GM12878 (cell line): ENCODE data around the gene L3MBTL1. TPM values are rescaled to one million over a fixed set of nuclear protein-coding genes. Genes with fewer than 3 reads are reported as not detected.

ENCODE experiments used
- ATAC-seq: fragments of 200-7000 bp; cut with Tn5 transposase; 3 replicates; pipeline ENCODE4 v1.9.1; 2020; ENCODE audit warnings: mild to moderate bottlenecking, moderate library complexity
- BruUV-seq: library from RNA; stranded (reverse); fragments of 400-500 nt; replicated peaks from 2 replicates; lab custom pipeline; 2021; lab: Mats Ljungman, UMichigan
- CTCF ChIA-PET: fragments of 300-600 bp; sonication (Branson Sonifier 250); formaldehyde crosslinking; extraction: SDS; loops from one replicate; lab custom pipeline; 2021; ENCODE audit warnings: inconsistent platforms; lab: Yijun Ruan, JAX
- POLR2A ChIA-PET: fragments of 350-600 bp; formaldehyde crosslinking; extraction: SDS; loops from one replicate; lab custom pipeline; 2021; ENCODE audit warnings: inconsistent platforms; lab: Charles Lee
- RAD21 ChIA-PET: fragments of 300-600 bp; sonication (Branson Sonifier 250); formaldehyde crosslinking; loops from one replicate; lab custom pipeline; 2023; ENCODE audit warnings: antibody characterized with exemption; ENCODE audit not compliant: unreplicated experiment; lab: Charles Lee
- SMC1A ChIA-PET: fragments of 300-600 bp; sonication (Branson Sonifier 250); formaldehyde crosslinking; loops from one replicate; lab custom pipeline; 2023; ENCODE audit not compliant: unreplicated experiment, uncharacterized antibody; lab: Charles Lee
- DNase-seq: peaks from one replicate; pipeline ENCODE4 v3.0.0-alpha.2; 2011; ENCODE audit warnings: low read depth, low spot score
- FAIRE-seq: peaks from 3 replicates; lab custom pipeline; 2011; peaks lifted over from hg19 to GRCh38; lab: Jason Lieb, UNC
- H2AFZ ChIP-seq: 2 replicates; pipeline ENCODE4 v1.6.0; 2011; ENCODE audit warnings: low read depth, low read length, control low read depth; ENCODE audit not compliant: control insufficient read depth
- H3K27ac ChIP-seq: 2 replicates; pipeline ENCODE4 v1.5.1; 2011; ENCODE audit warnings: control low read depth; ENCODE audit not compliant: control insufficient read depth, insufficient read depth
- H3K27me3 ChIP-seq, 2 experiments: replicated peaks in 1 of 2; 2 replicates each; pipeline versions ENCODE4 v1.6.0 to v1.6.1; 2011; ENCODE audit warnings: low read length in 1 of 2; ENCODE audit not compliant: control insufficient read depth in 2 of 2, insufficient read depth in 2 of 2
- H3K36me3 ChIP-seq, 2 experiments: 2 replicates each; pipeline ENCODE4 v1.5.1; 2011; ENCODE audit warnings: low read length in 1 of 2; ENCODE audit not compliant: control insufficient read depth in 2 of 2, insufficient read depth in 2 of 2
- H3K4me1 ChIP-seq: 2 replicates; pipeline ENCODE4 v1.6.1; 2011; ENCODE audit warnings: mild to moderate bottlenecking, low read length, moderate library complexity, mixed read lengths; ENCODE audit not compliant: control insufficient read depth, insufficient read depth
- H3K4me2 ChIP-seq: 2 replicates; pipeline ENCODE4 v1.6.0; 2011; ENCODE audit warnings: control low read depth; ENCODE audit not compliant: control insufficient read depth, insufficient read depth
- H3K4me3 ChIP-seq: fragments of 200-600 bp; sonication (generic); 2 replicates; pipeline ENCODE4 v1.5.1; 2016
- H3K79me2 ChIP-seq: 2 replicates; pipeline ENCODE4 v1.6.0; 2011; ENCODE audit warnings: low read length; ENCODE audit not compliant: control insufficient read depth, insufficient read depth
- H3K9ac ChIP-seq: 2 replicates; pipeline ENCODE4 v1.8.0; 2011; ENCODE audit warnings: low read length, control low read depth, mixed read lengths; ENCODE audit not compliant: control insufficient read depth, insufficient read depth
- H3K9me3 ChIP-seq: replicated peaks from 3 replicates; pipeline ENCODE4 v1.5.1; 2011; ENCODE audit warnings: mild to moderate bottlenecking, low read length; ENCODE audit not compliant: control insufficient read depth, insufficient read depth
- H4K20me1 ChIP-seq: 2 replicates; pipeline ENCODE4 v1.6.0; 2011; ENCODE audit not compliant: control insufficient read depth, insufficient read depth
- E2F8 ChIP-seq: fragments of 450-650 bp; IDR thresholded peaks from 2 replicates; pipeline ENCODE4 v1.6.1; 2018; ENCODE audit warnings: mild to moderate bottlenecking, low read depth, moderate library complexity; ENCODE audit not compliant: partially characterized antibody
- E4F1 ChIP-seq: fragments of 450-650 bp; IDR thresholded peaks from 2 replicates; pipeline ENCODE4 v1.6.1; 2018; ENCODE audit warnings: borderline replicate concordance, mild to moderate bottlenecking; ENCODE audit not compliant: partially characterized antibody
- ESRRA ChIP-seq: IDR thresholded peaks from 2 replicates; pipeline ENCODE4 v1.6.1; 2012; ENCODE audit warnings: mild to moderate bottlenecking, low read length, improper control_type of control experiment
- EZH2 ChIP-seq: IDR thresholded peaks from 2 replicates; pipeline ENCODE4 v1.6.1; 2012; ENCODE audit warnings: low read depth, mild to moderate bottlenecking, control low read depth, inconsistent platforms, low read length, borderline replicate concordance; ENCODE audit not compliant: control insufficient read depth
- FOS ChIP-seq: IDR thresholded peaks from 3 replicates; pipeline ENCODE4 v1.6.1; 2011; ENCODE audit warnings: borderline replicate concordance; ENCODE audit not compliant: insufficient read length; ENCODE audit errors: extremely low read depth
- IRF5 ChIP-seq: fragments of 450-650 bp; IDR thresholded peaks from 2 replicates; pipeline ENCODE4 v1.6.1; 2017; ENCODE audit warnings: borderline replicate concordance
- KLF5 ChIP-seq: fragments of 450-650 bp; IDR thresholded peaks from 2 replicates; pipeline ENCODE4 v1.6.1; 2014; ENCODE audit warnings: mild to moderate bottlenecking; ENCODE audit not compliant: partially characterized antibody
- NFYA ChIP-seq: IDR thresholded peaks from 2 replicates; pipeline ENCODE4 v1.6.1; 2011; ENCODE audit warnings: low read depth, mild to moderate bottlenecking, low read length, improper control_type of control experiment, borderline replicate concordance
- RB1 ChIP-seq: fragments of 450-650 bp; formaldehyde crosslinking; IDR thresholded peaks from 2 replicates; pipeline ENCODE4 v1.6.1; 2017; ENCODE audit warnings: mild to moderate bottlenecking, borderline replicate concordance
- RBBP5 ChIP-seq: fragments of 200-600 bp; sonication (generic); conservative IDR thresholded peaks from 2 replicates; pipeline ENCODE4 v1.6.1; 2016
- SMAD5 ChIP-seq: IDR thresholded peaks from 2 replicates; pipeline ENCODE4 v1.6.1; 2016; ENCODE audit warnings: antibody characterized with exemption, low read depth
- SUZ12 ChIP-seq: fragments of 200-600 bp; sonication (generic); IDR thresholded peaks from one replicate; pipeline ENCODE4 v1.6.1; 2018; ENCODE audit warnings: antibody characterized with exemption, mild to moderate bottlenecking; ENCODE audit not compliant: unreplicated experiment
- TAF1 ChIP-seq: IDR thresholded peaks from 2 replicates; pipeline ENCODE4 v1.6.1; 2011; ENCODE audit warnings: mild to moderate bottlenecking, low read depth, low read length, borderline replicate concordance
- USF1 ChIP-seq: IDR thresholded peaks from 2 replicates; pipeline ENCODE4 v1.6.1; 2011; ENCODE audit warnings: borderline replicate concordance, low read depth, mild to moderate bottlenecking, moderate library complexity, mixed read lengths, low read length; ENCODE audit not compliant: insufficient read depth; ENCODE audit errors: extremely low read length
- whole genome bisulfite sequencing: methylation state at CpG from one replicate; pipeline ENCODE4 v1.1.6; 2016; ENCODE audit warnings: low lambda C conversion rate; ENCODE audit not compliant: insufficient replicate concordance, insufficient coverage; ENCODE audit errors: missing lambda C conversion rate; 5-methylcytosine and 5-hydroxymethylcytosine counted together
- in situ Hi-C: fragments of 300-500 bp; cut with MboI; formaldehyde crosslinking; loops from 9 replicates; pipeline ENCODE4 v1.14.3; 2018; ENCODE audit warnings: mixed read lengths
- intact Hi-C: fragments of 100-400 bp; cut with micrococcal nuclease; formaldehyde crosslinking; loops from one replicate; pipeline ENCODE4 v1.14.2; 2022; ENCODE audit not compliant: unreplicated experiment
- polyA plus RNA-seq, 11 experiments: library from polyadenylated mRNA; depleted of rRNA in 4 of 11; unstranded in 6 of 11; stranded (reverse) in 5 of 11; fragments of >200 nt; fragmentation: Nextera tagmentation in 4 of 11; fragmentation: Illumina TruSeq in 1 of 11; extraction: Ambion mirVana in 4 of 11; extraction: Trizol in 1 of 11; gene quantifications; 1 replicate in 1 of 11; 2 replicates in 10 of 11; pipeline versions ENCODE4 v1.2.1 to v1.2.3, GENCODE V29; 2011 to 2016; ENCODE audit warnings: inconsistent platforms in 2 of 11, missing spikeins in 2 of 11, low read depth in 1 of 11
- total RNA-seq, 4 experiments: library from RNA; depleted of rRNA in 3 of 4; stranded (reverse); fragments of >200 nt in 3 of 4; fragmentation: Illumina TruSeq in 1 of 4; extraction: Trizol in 1 of 4; gene quantifications; 2 replicates each; pipeline versions ENCODE4 v1.2.1 to v1.2.3, GENCODE V29; 2013 to 2021

L3MBTL1 gene
- total and polyA plus RNA-seq, 10 of the 15 experiments (the other 5 are each of a cell fraction or from before 2014, with no cell fraction given) = 0.56 to 6.6 (median 3.9) TPM

GRCh38 chr20:43528258-43528875 lies 20.9 kb downstream of the L3MBTL1 start:
- CTCF ChIA-PET = interaction anchor here (2.2 kb wide), 1 partner anchor 10 kb away, joined by 8 read pairs; no protein-coding TSS in a partner anchor
- TF ChIP-seq TAF1 (no peak), E4F1 (no peak), EZH2 (no peak), ESRRA (no peak), FOS (no peak), USF1 (no peak), E2F8 (no peak), SUZ12 (no peak), SMAD5 (no peak), NFYA (no peak), RB1 (no peak), RBBP5 (no peak), IRF5 (no peak), KLF5 (no peak)

More at GRCh38 chr20:43528258-43528875, 20.9 kb downstream of the L3MBTL1 start:
- H3K9me3 ChIP-seq = no peaks in the 10 kb centered on the region
- H3K4me1 ChIP-seq = no peaks in the 10 kb centered on the region
- no peaks in the 10 kb centered on the region for H4K20me1 ChIP-seq
- no peaks in the 10 kb centered on the region for H3K79me2 ChIP-seq
- SMC1A ChIA-PET = no interaction called here
- no peak overlapping the region for H3K4me2 ChIP-seq
- no TSS peak for BruUV-seq
- H3K27ac ChIP-seq = no peak overlapping the region
- RAD21 ChIA-PET = no interaction called here
- no peaks in the 10 kb centered on the region for H3K27me3 ChIP-seq
- in situ Hi-C loops (no loop called here), intact Hi-C loops (no loop called here)
- ATAC-seq = no peak
- no peak overlapping the region for H2AFZ ChIP-seq
- 37% methylated on average over 8 of the region's 8 CpGs for WGBS
- POLR2A ChIA-PET = no interaction called here
- DNase-seq = no peak
- no peak overlapping the region for H3K9ac ChIP-seq
- H3K36me3 ChIP-seq = no peaks in the 10 kb centered on the region
- no peak overlapping the region for H3K4me3 ChIP-seq
- FAIRE-seq = no peak
